Mesothelial cell of epicardium (in vitro differentiated cells): ENCODE data around the gene COG8. TPM values are rescaled to one million over a fixed set of nuclear protein-coding genes. Genes with fewer than 3 reads are reported as not detected.

Source experiments
- DNase-seq, 2 experiments: peaks; one replicate each; pipeline ENCODE4 v3.0.0; 2021; ENCODE audit warnings: low spot score in 2 of 2; ENCODE audit not compliant: unreplicated experiment in 2 of 2
- H3K27ac Mint-ChIP-seq: 2 replicates; pipeline ENCODE4 v1.8.0; 2021; ENCODE audit warnings: mixed read lengths
- H3K27me3 Mint-ChIP-seq: 2 replicates; pipeline ENCODE4 v1.8.0; 2021; ENCODE audit warnings: low read depth, mixed read lengths
- H3K36me3 Mint-ChIP-seq: 2 replicates; pipeline ENCODE4 v1.8.0; 2021; ENCODE audit warnings: mixed read lengths
- H3K4me1 Mint-ChIP-seq: 2 replicates; pipeline ENCODE4 v1.8.0; 2021; ENCODE audit warnings: mixed read lengths
- H3K4me3 Mint-ChIP-seq: 2 replicates; pipeline ENCODE4 v1.8.0; 2021; ENCODE audit warnings: mild to moderate bottlenecking, moderate library complexity, mixed read lengths
- H3K9me3 Mint-ChIP-seq: 2 replicates; pipeline ENCODE4 v1.8.0; 2021; ENCODE audit warnings: mixed read lengths
- total RNA-seq: library from RNA; stranded (reverse); gene quantifications from 3 replicates; pipeline ENCODE4 v1.2.1, GENCODE V29; 2021
- TF ChIP-seq, protein P1 (sequence below): fragments of 200-600 bp; sonication (generic); IDR thresholded peaks from one replicate; pipeline ENCODE4 v1.5.0; 2021; ENCODE audit warnings: antibody characterized with exemption; ENCODE audit not compliant: unreplicated experiment

Gene COG8
- total RNA-seq, 1 donor from 2014 or later, result 49.4 TPM

DNA sequence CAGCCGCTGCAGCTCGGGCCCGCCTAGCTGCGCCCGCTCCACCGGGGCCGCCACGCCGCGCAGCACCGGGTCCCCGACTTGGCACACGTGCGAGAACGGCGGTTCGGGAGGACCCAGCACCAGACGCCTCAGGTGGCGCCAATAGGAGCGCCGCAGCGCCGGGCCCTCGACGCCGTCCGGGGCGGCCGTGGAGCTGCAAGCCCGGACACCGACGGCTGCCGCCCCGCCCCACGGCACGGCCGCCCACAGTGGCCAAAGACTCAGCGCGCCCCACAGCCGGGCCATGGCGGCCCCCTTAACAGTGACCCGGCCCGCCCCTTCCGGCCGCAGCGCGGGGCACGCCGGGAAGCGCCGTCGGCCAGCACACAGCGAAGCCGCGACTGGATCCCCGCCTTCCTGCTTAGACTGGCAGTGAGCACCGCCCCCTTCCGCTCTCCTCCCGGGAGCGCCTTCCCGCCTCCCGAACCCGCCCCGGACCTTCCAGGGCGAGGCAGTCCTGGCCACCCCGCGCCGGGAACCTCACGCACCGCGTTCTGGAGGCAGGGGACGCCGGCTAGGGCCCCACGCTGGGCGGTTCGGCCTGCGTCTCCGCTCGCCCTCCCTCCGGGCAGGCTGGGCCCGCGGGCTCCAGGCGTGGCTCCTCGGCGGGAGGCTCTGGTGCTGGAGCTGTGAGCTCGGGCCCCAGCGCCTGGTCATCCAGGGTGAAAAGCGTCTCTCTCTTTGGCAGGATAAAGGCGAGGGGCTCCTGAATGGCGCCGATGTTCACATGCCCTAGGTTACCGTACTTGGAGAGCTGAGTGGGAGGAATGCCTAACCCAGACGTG, 8.9 kb downstream of the COG8 start, which contains the start of gene PDF:
Gene PDF (minus strand): TSS at position 303 of the 824 bp plus-strand sequence. CDS start 18 bp downstream, at position 285.
- Mint-ChIP-seq H3K4me1 (peaks cover 17% of the 10 kb centered on the region), H3K4me3 (peak within 1 kb of the TSS; percentile 76), H3K27ac (peak within 1 kb of the TSS; percentile 93), H3K36me3 (peaks cover 30% of the 10 kb centered on the region), H3K9me3 (no peaks in the 10 kb centered on the region), H3K27me3 (no peaks in the 10 kb centered on the region)
- TF ChIP-seq, protein P1, sequence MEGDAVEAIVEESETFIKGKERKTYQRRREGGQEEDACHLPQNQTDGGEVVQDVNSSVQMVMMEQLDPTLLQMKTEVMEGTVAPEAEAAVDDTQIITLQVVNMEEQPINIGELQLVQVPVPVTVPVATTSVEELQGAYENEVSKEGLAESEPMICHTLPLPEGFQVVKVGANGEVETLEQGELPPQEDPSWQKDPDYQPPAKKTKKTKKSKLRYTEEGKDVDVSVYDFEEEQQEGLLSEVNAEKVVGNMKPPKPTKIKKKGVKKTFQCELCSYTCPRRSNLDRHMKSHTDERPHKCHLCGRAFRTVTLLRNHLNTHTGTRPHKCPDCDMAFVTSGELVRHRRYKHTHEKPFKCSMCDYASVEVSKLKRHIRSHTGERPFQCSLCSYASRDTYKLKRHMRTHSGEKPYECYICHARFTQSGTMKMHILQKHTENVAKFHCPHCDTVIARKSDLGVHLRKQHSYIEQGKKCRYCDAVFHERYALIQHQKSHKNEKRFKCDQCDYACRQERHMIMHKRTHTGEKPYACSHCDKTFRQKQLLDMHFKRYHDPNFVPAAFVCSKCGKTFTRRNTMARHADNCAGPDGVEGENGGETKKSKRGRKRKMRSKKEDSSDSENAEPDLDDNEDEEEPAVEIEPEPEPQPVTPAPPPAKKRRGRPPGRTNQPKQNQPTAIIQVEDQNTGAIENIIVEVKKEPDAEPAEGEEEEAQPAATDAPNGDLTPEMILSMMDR, result no peak
- peak; percentile 80 to 88 for DNase-seq

DNA sequence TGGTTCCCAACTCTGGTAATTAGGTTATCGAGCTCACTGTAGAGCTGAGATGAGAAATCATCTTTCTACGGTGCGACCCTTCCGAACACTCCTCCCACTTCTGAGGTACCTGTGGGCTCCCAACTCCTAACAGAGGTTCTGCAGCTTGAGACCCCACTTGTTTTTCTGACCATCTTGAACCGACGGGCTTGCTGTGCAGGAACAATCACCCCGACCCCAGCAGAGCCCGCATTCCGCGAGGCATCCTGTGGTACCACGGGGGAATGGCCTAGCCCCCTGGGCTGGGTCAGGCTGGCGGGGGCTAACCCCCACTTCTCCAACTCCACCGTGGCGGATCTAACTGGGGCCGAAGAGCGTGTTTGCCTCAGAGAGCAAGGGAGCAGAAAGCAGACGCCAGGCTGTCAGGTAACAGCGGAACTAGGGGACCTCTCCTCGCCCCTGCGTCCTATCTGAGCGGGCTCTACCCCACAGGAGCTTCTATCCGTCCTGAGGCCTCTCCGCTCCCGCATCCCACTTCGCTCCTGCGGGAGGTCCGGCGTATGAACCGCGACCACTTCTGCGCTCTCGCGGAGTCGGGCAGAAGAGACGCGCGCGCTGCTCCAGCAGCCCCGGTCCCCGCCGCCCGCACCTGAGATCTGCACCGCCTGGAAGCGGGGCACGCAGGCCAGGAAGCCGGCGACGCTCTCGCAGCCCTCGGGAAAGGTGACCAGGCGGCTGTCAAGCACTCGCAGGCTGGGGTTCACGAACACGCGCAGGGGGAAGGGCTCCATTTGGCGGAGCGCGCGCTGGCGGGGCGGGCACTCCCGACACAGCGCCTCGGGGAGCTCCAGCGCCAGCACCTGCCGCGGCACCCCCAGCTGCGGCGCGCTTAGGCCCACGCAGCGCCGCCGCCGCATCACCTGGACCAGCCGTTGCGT, 9.7 kb downstream of the COG8 start:
- peak in 1 of 2 experiments; percentile 52 for DNase-seq
- Mint-ChIP-seq H3K27me3 (no peaks in the 10 kb centered on the region), H3K36me3 (peaks cover 23% of the 10 kb centered on the region), H3K27ac (no peak overlapping the region), H3K4me3 (peak overlapping the region; percentile 76), H3K4me1 (peaks cover 17% of the 10 kb centered on the region), H3K9me3 (no peaks in the 10 kb centered on the region)
- TF ChIP-seq, protein P1, result no peak

DNA sequence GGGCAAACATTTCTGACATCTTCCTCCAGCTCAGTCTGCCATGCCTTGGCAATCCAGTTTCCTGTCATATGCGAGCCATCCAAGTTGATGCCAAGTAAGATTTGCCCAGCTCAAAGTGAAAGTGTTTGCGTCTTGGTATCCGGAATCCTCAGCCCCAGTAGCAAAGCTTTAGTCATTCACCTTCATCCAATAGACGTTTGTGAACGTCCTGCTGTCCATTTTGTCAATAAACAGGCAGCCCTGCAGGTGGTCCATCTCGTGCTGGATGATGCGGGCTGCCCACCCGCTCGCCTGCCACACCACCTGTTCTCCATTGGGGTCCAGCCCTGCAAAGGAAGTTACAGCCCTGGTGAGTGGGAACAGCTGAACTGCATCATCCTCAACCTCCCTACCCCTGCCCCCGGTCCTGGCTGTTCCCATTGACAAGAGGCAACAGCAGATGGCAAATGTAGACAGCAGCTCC, 10.5 kb downstream of the COG8 start:
- H3K27ac Mint-ChIP-seq, result peak overlapping the region; percentile 21
- H3K27me3 Mint-ChIP-seq, result no peaks in the 10 kb centered on the region
- peaks cover 17% of the 10 kb centered on the region for H3K4me1 Mint-ChIP-seq
- no peak for DNase-seq
- peak overlapping the region; percentile 76 for H3K4me3 Mint-ChIP-seq
- H3K9me3 Mint-ChIP-seq, result no peaks in the 10 kb centered on the region
- peaks cover 17% of the 10 kb centered on the region for H3K36me3 Mint-ChIP-seq
- TF ChIP-seq, protein P1, result no peak

DNA sequence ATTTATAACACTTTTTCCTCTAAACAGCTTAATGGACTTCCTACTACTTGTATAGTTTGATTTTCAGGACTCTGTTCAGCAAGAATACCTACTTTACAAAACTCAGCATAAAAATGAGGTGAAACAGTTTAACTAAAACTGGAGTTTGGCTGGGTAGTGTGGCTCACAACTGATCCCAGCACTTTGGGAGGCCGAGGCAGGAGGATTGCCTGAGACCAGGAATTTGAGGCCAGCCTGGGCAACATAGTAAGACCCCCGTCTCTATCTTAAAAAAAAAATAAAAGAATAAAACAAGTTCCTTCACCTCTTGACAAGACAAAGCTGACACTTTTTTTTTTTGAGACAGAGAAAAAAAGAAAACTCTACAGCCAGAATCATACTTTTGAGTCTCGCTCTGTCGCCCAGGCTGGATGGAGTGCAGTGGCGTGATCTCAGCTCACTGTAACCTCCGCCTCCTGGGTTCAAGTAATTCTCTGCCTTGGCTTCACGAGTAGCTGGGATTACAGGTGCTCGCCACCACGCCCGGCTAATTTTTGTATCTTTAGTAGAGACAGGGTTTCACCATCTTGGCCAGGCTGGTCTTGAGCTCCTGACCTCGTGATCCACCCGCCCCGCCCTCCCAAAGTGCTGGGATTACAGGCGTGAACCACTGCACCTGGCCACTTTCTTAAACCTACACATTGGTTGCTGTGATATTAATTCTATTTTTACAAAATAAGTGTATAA, 11.6 kb downstream of the COG8 start:
- Mint-ChIP-seq H3K36me3 (peaks cover 12% of the 10 kb centered on the region), H3K27me3 (no peaks in the 10 kb centered on the region), H3K4me1 (peaks cover 17% of the 10 kb centered on the region), H3K9me3 (no peaks in the 10 kb centered on the region), H3K4me3 (no peak overlapping the region), H3K27ac (no peak overlapping the region)
- DNase-seq, result no peak
- TF ChIP-seq, protein P1, result no peak

DNA sequence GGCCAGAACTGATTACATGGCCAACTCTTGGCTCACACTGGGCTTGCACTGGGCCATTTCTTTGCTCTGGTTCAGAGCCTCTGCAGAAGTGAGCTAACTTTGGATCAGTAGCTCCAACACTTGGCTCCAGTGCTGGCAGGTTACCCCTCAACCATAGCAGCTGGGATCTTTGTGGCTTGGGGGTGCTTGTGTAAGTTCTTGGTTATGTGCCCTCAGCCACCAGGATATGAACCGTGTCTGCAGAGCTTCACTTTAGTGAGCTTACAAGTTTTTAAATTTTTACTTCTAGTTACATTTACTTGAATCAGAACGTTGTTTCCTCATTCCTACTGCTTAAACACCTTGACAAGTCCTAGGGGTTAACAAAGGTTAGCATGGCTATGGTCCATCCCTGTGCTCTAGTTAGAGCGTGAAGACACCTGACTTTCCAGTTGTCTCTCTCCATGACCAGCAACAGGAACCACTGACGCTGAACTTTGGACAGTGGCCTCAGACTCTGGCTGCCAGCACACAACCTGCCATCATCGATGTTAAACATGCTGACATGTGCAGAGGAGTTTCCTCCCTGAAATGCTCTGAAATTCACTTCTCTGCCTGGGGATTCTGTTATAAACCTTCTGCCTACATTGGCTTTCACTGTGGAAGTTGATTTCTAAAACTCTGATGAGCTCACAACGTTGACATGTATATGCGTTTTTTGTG, 13.0 kb downstream of the COG8 start:
- Mint-ChIP-seq H3K27me3 (no peaks in the 10 kb centered on the region), H3K36me3 (peaks cover 16% of the 10 kb centered on the region), H3K9me3 (no peaks in the 10 kb centered on the region), H3K4me3 (no peak overlapping the region), H3K4me1 (peaks cover 17% of the 10 kb centered on the region), H3K27ac (peak overlapping the region; percentile 34)
- DNase-seq, result no peak
- TF ChIP-seq, protein P1, result no peak
